Activated CD4-positive, CD25-positive, alpha-beta regulatory T cell treated with anti-CD3 and anti-CD28 coated beads, Interleukin-2, amount 50 U/mL, for 16 hours (primary cell): ENCODE data around the gene SND1.

Source experiments
- DNase-seq: peaks from one replicate; pipeline ENCODE4 v3.0.0-alpha.2; 2020; ENCODE audit warnings: low read depth, low spot score

Gene SND1

GRCh38 chr7:127799535-127800305, 147.7 kb downstream of the SND1 start:
- no peak for DNase-seq

- no peak for DNase-seq
Measured at GRCh38 chr7:127802845-127803244, 150.9 kb downstream of the SND1 start.

DNA sequence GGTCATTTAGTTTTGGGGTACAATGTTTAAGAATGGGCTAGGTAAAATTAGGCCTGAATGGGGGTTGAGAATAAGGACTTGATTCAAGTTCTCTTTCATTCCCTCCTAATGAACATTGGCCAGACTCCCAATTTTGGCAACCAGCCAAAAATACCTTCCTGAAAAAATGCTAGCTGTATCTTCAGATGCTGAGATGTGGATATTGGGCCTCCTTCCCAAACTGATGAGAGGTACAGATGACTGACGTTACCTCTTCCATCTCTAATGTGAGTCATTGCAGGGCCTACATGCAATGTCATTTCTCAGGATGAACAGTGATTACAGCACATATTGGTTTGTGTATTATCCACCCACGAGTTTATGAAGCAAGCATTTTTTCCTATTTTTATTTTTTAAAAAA, 151.6 kb downstream of the SND1 start:
- no peak for DNase-seq

GRCh38 chr7:127807340-127807739, 155.3 kb downstream of the SND1 start:
- no peak for DNase-seq

GRCh38 chr7:127807829-127808228, 155.8 kb downstream of the SND1 start:
- DNase-seq = no peak

- DNase-seq = no peak
Measured at GRCh38 chr7:127809261-127809702, 157.3 kb downstream of the SND1 start.

DNA sequence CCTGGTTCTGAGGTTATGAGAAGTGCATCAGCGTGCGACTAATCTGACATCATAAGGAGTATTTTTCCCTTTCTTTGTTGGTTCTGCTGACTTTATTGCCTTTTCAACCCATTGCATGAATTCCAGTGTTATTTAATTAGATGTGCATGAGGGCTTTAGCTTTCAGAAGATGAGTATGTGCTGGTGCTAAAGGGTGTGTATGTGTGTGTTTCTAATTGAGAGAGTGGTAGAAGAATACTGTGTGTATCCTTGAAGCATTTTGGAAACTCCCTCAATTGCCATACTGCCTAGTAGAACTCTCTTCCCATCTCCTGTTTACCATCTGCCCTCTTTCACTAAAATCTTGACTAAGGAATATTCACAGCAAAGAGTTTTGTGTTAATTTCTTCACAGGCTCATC, 158.1 kb downstream of the SND1 start:
- DNase-seq = no peak

DNA sequence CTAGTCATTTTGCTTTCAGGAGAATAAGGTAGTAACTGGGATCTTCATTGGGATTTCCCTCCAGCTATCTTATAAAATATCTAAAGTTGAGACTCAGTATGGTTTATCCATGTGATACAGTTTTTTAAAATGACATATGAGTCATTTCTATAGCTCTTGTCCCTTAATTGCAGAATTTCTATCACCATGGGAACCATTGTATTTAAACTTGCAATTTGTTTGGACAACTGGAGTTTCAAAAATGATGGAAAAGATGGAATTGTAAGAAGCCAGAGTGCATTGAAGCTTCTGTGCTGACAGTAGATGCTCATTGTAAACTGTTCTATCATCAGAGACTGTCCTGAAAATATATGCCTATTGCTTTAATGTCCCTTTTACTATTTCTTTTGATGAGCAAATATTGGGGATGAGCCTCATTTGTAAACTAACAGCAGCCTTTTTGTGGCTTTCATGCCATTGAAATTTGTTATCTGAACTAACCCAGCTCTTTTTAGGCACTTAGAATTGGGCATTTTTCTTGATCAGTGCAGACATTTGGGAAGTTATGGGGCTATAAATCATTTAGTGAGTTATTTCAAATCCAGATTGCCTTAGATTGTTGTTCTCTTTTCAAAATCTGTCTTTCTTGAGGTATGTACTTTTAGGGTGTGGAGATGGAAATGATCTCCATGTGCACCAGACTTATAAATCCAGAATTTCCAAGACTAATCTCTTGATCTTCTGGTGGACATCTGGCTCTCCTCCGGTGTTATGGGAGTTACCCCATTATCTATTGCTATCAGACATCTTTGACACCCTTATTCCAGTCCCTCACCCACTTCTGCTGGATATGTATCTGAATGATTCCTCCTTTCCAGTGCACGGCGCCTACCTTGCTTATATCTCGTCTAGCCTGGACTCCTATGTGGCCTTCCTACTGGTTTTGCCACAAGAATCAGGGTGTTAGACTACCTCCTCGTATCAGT, 159.0 kb downstream of the SND1 start:
- DNase-seq = no peak

- no peak for DNase-seq
Measured at GRCh38 chr7:127812540-127812939, 160.5 kb downstream of the SND1 start.

- no peak for DNase-seq
Measured at GRCh38 chr7:127813991-127814541, 162.1 kb downstream of the SND1 start.

DNA sequence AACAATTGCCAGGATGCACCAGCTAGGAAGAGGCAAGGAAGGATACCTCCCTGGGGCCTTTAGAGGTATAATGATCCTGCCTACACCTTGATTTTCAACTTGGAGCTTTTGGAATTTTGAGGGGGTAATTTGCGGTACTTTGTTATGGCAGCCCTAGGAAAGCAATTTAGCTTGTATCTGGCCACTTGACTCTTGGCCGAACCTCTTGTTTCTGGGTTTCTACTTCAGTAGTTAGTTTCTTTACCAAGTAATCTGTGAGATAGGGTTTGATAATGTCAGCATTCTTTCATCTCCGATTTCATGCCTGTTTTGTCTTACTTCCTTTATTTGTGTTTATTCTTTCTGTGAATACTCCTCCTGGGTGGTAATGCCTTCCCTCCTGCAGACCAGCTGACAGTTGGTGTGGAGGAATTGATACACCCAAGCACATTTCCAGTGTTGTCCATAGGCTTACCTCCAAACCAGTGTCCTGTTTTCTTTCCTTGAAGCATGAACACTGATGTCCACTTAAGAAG, 163.7 kb downstream of the SND1 start:
- DNase-seq = no peak

- DNase-seq = no peak
Measured at GRCh38 chr7:127816354-127817190, 164.6 kb downstream of the SND1 start.

GRCh38 chr7:127817466-127817865, 165.5 kb downstream of the SND1 start:
- no peak for DNase-seq

DNA sequence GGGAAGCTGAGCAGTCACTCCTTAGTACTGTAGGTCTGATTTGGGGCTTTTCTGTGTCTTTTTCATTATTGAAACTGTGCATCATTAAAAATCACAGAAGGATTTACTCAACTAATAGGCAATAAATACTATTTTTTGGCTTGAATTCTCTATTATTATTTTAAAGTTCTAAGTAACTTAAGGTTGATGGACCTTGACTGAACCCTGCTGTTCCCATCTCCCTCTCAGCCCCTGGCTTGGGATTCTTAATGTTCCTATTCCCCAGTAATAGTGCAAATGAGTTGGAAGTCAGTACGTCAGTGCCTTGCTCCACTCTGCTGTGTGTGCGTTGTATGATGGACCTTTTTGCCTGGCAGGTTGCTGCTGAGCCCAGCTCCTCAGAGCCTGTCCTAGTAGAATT, 166.3 kb downstream of the SND1 start:
- DNase-seq = no peak

DNA sequence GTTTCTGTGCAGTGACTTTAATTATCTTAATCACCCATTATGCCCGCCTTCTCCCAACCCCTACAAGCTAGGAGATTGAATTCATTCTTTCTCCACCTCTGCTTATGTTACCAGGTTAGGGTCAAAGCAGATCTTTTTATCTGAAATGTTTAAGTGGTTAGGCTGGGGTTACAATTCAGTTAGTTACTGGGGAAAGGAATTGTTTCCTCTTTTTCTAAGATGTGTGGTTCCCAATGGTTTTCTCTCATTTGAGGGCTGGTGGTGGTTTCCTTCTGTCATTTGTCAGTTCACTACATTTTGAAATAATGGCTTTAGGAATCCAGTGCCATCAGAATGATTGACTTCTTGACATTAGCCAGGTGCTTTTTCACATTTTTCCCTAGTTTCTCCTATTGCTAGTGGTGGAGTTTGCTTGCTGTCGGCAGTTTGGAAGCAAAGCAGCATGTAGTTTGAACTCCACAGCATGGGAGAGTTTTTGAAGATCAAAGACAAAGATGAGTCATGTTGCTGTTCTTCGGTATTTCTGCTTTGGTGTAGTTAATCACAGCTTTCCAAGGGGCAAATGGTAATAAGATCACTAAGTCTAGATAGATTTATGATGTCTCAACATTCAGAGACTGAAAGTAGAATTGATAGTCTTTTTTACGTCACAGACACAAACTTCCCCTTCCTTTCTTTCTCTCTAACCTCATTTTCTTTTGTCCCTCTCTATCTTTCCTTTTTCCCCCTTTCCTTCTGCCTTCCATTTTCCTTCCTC, 168.2 kb downstream of the SND1 start:
- no peak for DNase-seq

DNA sequence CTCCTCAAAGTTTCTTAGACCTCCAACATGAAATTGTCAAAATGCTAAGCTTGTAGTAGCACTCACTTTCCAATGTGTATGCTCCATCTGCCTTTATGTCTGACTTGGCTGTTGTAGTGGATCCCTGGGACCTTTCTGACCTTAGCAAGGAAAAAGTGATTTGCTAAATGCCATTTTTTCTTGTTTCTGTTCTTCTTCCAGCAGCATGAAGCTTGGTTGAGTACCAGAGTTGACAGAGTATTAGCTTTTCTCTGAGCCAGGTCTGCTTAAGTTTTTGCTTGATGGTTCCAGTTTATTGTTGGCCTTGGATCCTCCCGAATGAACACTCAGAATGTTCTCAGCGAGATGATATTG, 168.7 kb downstream of the SND1 start:
- DNase-seq = no peak

- DNase-seq = no peak
Measured at GRCh38 chr7:127821146-127821545, 169.2 kb downstream of the SND1 start.

- DNase-seq = no peak
Measured at GRCh38 chr7:127822822-127823508, 171.0 kb downstream of the SND1 start.

GRCh38 chr7:127824682-127825081, 172.7 kb downstream of the SND1 start:
- DNase-seq = no peak
